HCT116 (cell line): ENCODE data around the gene CTIF. TPM values are rescaled to one million over a fixed set of nuclear protein-coding genes. Genes with fewer than 3 reads are reported as not detected.

Source experiments
- ATAC-seq: fragments of 200-7000 bp; cut with Tn5 transposase; 2 replicates; pipeline ENCODE4 v1.9.1; 2020; ENCODE audit warnings: mild to moderate bottlenecking, moderate library complexity
- BruUV-seq: library from RNA; stranded (reverse); fragments of 400-500 nt; replicated peaks from 2 replicates; lab custom pipeline; 2021; lab: Mats Ljungman, UMichigan
- CTCF ChIA-PET: fragments of 300-600 bp; sonication (Branson Sonifier 250); formaldehyde crosslinking; loops from one replicate; lab custom pipeline; 2021; ENCODE audit warnings: antibody characterized with exemption; lab: Charles Lee
- POLR2A ChIA-PET: fragments of 300-600, 350-600 bp; sonication (Branson Sonifier 250); formaldehyde crosslinking; loops from one replicate; lab custom pipeline; 2021; ENCODE audit warnings: antibody characterized with exemption; lab: Charles Lee
- RAD21 ChIA-PET, 2 experiments: fragments of 300-600 bp; sonication (Branson Sonifier 250); formaldehyde crosslinking; loops; one replicate each; lab custom pipeline; 2023; ENCODE audit warnings: low total read pairs in 2 of 2; ENCODE audit not compliant: uncharacterized antibody in 2 of 2, unreplicated experiment in 2 of 2, low non-redundant PET in 1 of 2; lab: Charles Lee
- DNase-seq: peaks from one replicate; pipeline ENCODE4 v3.0.0-alpha.2; 2010; ENCODE audit warnings: low read depth, low spot score
- H2AFZ ChIP-seq: fragments of 200-600 bp; shearing (Covaris generic), sonication (generic); 2 replicates; pipeline ENCODE4 v1.6.1; 2017; ENCODE audit warnings: low read depth, mixed run types, mixed read lengths, antibody characterized with exemption, low read length; ENCODE audit not compliant: poor library complexity, severe bottlenecking
- H3K27ac ChIP-seq: 2 replicates; pipeline ENCODE4 v1.5.1; 2012; ENCODE audit warnings: low read depth, low read length
- H3K27me3 ChIP-seq: fragments of 200-600 bp; sonication (generic); 2 replicates; pipeline ENCODE4 v1.6.1; 2016; ENCODE audit warnings: mixed run types, low read length, mixed read lengths; ENCODE audit not compliant: insufficient read depth
- H3K36me3 ChIP-seq, 2 experiments: fragments of 200-500 bp in 1 of 2; fragments of 200-600 bp in 1 of 2; sonication (Bioruptor generic) in 1 of 2; sonication (generic) in 1 of 2; 2 replicates each; pipeline versions ENCODE4 v1.5.1 to v1.6.1; 2014 to 2016; ENCODE audit warnings: low read length in 2 of 2, inconsistent platforms in 1 of 2, mixed read lengths in 1 of 2, mixed run types in 1 of 2; ENCODE audit not compliant: insufficient read depth in 2 of 2, control insufficient read depth in 1 of 2
- H3K4me1 ChIP-seq, 2 experiments: fragments of 200-600 bp in 1 of 2; sonication (generic) in 1 of 2; 2 replicates each; pipeline versions ENCODE4 v1.5.1 to v1.6.1; 2012 to 2017; ENCODE audit warnings: low read length in 2 of 2, inconsistent platforms in 1 of 2, mild to moderate bottlenecking in 1 of 2, mixed read lengths in 1 of 2, mixed run types in 1 of 2, moderate library complexity in 1 of 2; ENCODE audit not compliant: insufficient read depth in 2 of 2, control insufficient read depth in 1 of 2
- H3K4me2 ChIP-seq: fragments of 200-600 bp; sonication (generic); 2 replicates; pipeline ENCODE4 v1.6.1; 2017; ENCODE audit warnings: mixed run types, low read length, mixed read lengths
- H3K4me3 ChIP-seq, 2 experiments: fragments of 200-600 bp in 1 of 2; sonication (generic) in 1 of 2; replicated peaks in 1 of 2; 2 replicates each; pipeline ENCODE4 v1.5.1; 2011 to 2016; ENCODE audit warnings: low read length in 2 of 2, control low read depth in 1 of 2, low read depth in 1 of 2, mild to moderate bottlenecking in 1 of 2, mixed read lengths in 1 of 2, mixed run types in 1 of 2
- H3K79me2 ChIP-seq: fragments of 200-600 bp; sonication (generic); 2 replicates; pipeline ENCODE4 v1.6.1; 2017; ENCODE audit warnings: mild to moderate bottlenecking, mixed run types, low read length, moderate library complexity, mixed read lengths; ENCODE audit not compliant: insufficient read depth
- H3K9ac ChIP-seq: fragments of 200-600 bp; sonication (generic); 2 replicates; pipeline ENCODE4 v1.6.1; 2016; ENCODE audit warnings: low read length, mixed read lengths
- H3K9me2 ChIP-seq: fragments of 200-600 bp; sonication (generic), shearing (Covaris generic); 2 replicates; pipeline ENCODE4 v1.6.1; 2017; ENCODE audit warnings: mixed run types, mild to moderate bottlenecking, moderate library complexity; ENCODE audit not compliant: insufficient read depth
- H3K9me3 ChIP-seq, 2 experiments: fragments of 200-500 bp in 1 of 2; fragments of 200-600 bp in 1 of 2; sonication (Bioruptor generic) in 1 of 2; sonication (generic) in 1 of 2; 2 replicates each; pipeline ENCODE4 v1.6.1; 2014 to 2017; ENCODE audit warnings: low read length in 2 of 2, mixed read lengths in 2 of 2, inconsistent platforms in 1 of 2, low read depth in 1 of 2, mild to moderate bottlenecking in 1 of 2, mixed run types in 1 of 2, moderate library complexity in 1 of 2; ENCODE audit not compliant: control insufficient read depth in 1 of 2, insufficient read depth in 1 of 2
- H4K20me1 ChIP-seq: fragments of 200-600 bp; sonication (generic), shearing (Covaris generic); 2 replicates; pipeline ENCODE4 v1.6.1; 2017; ENCODE audit warnings: mixed run types, mild to moderate bottlenecking, moderate library complexity; ENCODE audit not compliant: insufficient read depth
- CBX3 ChIP-seq: IDR thresholded peaks from 2 replicates; pipeline ENCODE4 v1.6.1; 2012; ENCODE audit warnings: low read depth
- EGR1 ChIP-seq: IDR thresholded peaks from 2 replicates; pipeline ENCODE4 v1.6.1; 2012; ENCODE audit warnings: low read depth
- ELF1 ChIP-seq: IDR thresholded peaks from 2 replicates; pipeline ENCODE4 v1.6.1; 2012; ENCODE audit warnings: low read depth, borderline replicate concordance
- EZH2 ChIP-seq: fragments of 200-600 bp; sonication (generic); IDR thresholded peaks from 2 replicates; pipeline ENCODE4 v1.6.1; 2017; ENCODE audit warnings: antibody characterized with exemption, mixed run types
- FOSL1 ChIP-seq: IDR thresholded peaks from 2 replicates; pipeline ENCODE4 v1.6.1; 2012; ENCODE audit warnings: low read depth
- JUND ChIP-seq: IDR thresholded peaks from 2 replicates; pipeline ENCODE4 v1.6.1; 2012
- POLR2A ChIP-seq: IDR thresholded peaks from 2 replicates; pipeline ENCODE4 v1.7.0; 2011; ENCODE audit warnings: borderline replicate concordance; ENCODE audit not compliant: insufficient read depth, insufficient read length; ENCODE audit errors: extremely low read depth
- RAD21 ChIP-seq: IDR thresholded peaks from 2 replicates; pipeline ENCODE4 v1.6.1; 2012; ENCODE audit warnings: low read depth, mild to moderate bottlenecking
- REST ChIP-seq: IDR thresholded peaks from 2 replicates; pipeline ENCODE4 v1.6.1; 2012; ENCODE audit warnings: low read depth
- SP1 ChIP-seq: IDR thresholded peaks from 2 replicates; pipeline ENCODE4 v1.6.1; 2012; ENCODE audit warnings: low read depth
- TCF7L2 ChIP-seq: IDR thresholded peaks from 2 replicates; pipeline ENCODE4 v1.7.0; 2011; ENCODE audit warnings: borderline replicate concordance, inconsistent platforms; ENCODE audit not compliant: insufficient read depth, insufficient read length; ENCODE audit errors: extremely low read depth
- YY1 ChIP-seq: IDR thresholded peaks from 2 replicates; pipeline ENCODE4 v1.6.1; 2011; ENCODE audit warnings: low read length, low read depth, moderate library complexity, mild to moderate bottlenecking; ENCODE audit not compliant: insufficient replicate concordance; ENCODE audit errors: extremely low read depth
- ZFX ChIP-seq: fragments of 450-650 bp; IDR thresholded peaks from 2 replicates; pipeline ENCODE4 v1.6.1; 2017
- intact Hi-C: fragments of 100-400 bp; cut with micrococcal nuclease; formaldehyde crosslinking; loops from 2 replicates; pipeline ENCODE4 v1.10.0; 2022
- total RNA-seq: library from RNA; stranded (reverse); gene quantifications from one replicate; pipeline ENCODE4 v1.2.1, GENCODE V29; 2021; ENCODE audit not compliant: unreplicated experiment
- TF ChIP-seq, protein P1 (sequence below): IDR thresholded peaks from 2 replicates; pipeline ENCODE4 v1.6.1; 2012
- TF ChIP-seq, protein P2 (sequence below): IDR thresholded peaks from 2 replicates; pipeline ENCODE4 v1.6.1; 2011; ENCODE audit warnings: mild to moderate bottlenecking, low read length, moderate library complexity; ENCODE audit not compliant: insufficient replicate concordance; ENCODE audit errors: extremely low read depth

The CTIF gene
- total RNA-seq, 1 experiment from 2014 or later: 19.7 TPM

- no peak for ATAC-seq
- Histone ChIP-seq H3K4me3 (no peak overlapping the region), H3K79me2 (no peaks in the 10 kb centered on the region), H4K20me1 (no peaks in the 10 kb centered on the region), H3K36me3 (no peaks in the 10 kb centered on the region), H3K4me2 (no peak overlapping the region), H3K9ac (no peak overlapping the region), H3K9me2 (no peaks in the 10 kb centered on the region), H3K27me3 (no peaks in the 10 kb centered on the region), H3K27ac (no peak overlapping the region), H2AFZ (no peak overlapping the region), H3K9me3 (no peaks in the 10 kb centered on the region), H3K4me1 (peaks cover 0 to 4% of the 10 kb centered on the region in 2 experiments; a peak in 1 of 4 replicates)
- no peak for DNase-seq
- intact Hi-C loops: no loop called here
- no TSS peak for BruUV-seq
- TF ChIP-seq TCF7L2: no peak
- TF ChIP-seq, protein P1, sequence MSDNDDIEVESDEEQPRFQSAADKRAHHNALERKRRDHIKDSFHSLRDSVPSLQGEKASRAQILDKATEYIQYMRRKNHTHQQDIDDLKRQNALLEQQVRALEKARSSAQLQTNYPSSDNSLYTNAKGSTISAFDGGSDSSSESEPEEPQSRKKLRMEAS: no peak
- no peak for TF ChIP-seq FOSL1
- TF ChIP-seq ZFX: no peak
- TF ChIP-seq ELF1: no peak
- ChIA-PET POLR2A (no interaction called here), RAD21 (no interaction called here), CTCF (no interaction called here)
Measured at GRCh38 chr18:48695671-48696070, 156.8 kb downstream of the CTIF start.

DNA sequence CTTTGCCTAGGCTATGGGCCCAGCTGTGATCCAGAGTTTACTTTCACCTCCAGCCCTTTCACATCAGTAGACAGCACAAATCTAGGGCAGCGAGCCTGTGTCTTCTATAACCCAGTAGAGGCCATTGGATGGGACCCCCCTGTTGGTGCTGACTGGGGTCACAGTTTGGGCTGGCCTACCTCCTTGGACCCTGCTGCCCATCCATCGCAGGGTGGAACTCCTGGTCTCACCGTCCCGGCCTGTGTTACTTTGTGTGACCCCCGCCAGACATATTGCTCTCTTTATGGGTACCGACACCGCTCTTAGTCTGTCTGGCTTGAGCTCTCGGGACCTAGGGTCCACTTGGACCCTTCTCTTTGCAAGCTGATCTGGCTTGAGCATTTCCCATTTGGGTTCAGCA lies 157.4 kb downstream of the CTIF start:
- Histone ChIP-seq H3K9me3 (no peaks in the 10 kb centered on the region), H3K79me2 (no peaks in the 10 kb centered on the region), H3K9me2 (no peaks in the 10 kb centered on the region), H3K4me2 (no peak overlapping the region), H3K9ac (no peak overlapping the region), H3K36me3 (no peaks in the 10 kb centered on the region), H2AFZ (no peak overlapping the region), H3K27me3 (no peaks in the 10 kb centered on the region), H3K27ac (no peak overlapping the region), H3K4me3 (no peak overlapping the region), H4K20me1 (no peaks in the 10 kb centered on the region), H3K4me1 (peaks cover 0 to 4% of the 10 kb centered on the region in 2 experiments; a peak in 1 of 4 replicates)
- RAD21 ChIA-PET: no interaction called here
- no TSS peak for BruUV-seq
- ATAC-seq (no peak), DNase-seq (no peak)
- POLR2A ChIA-PET: no interaction called here
- intact Hi-C loops: no loop called here
- CTCF ChIA-PET: no interaction called here
- no peak for TF ChIP-seq EGR1
- TF ChIP-seq SP1: no peak
- no peak for TF ChIP-seq RAD21
- TF ChIP-seq, protein P2, sequence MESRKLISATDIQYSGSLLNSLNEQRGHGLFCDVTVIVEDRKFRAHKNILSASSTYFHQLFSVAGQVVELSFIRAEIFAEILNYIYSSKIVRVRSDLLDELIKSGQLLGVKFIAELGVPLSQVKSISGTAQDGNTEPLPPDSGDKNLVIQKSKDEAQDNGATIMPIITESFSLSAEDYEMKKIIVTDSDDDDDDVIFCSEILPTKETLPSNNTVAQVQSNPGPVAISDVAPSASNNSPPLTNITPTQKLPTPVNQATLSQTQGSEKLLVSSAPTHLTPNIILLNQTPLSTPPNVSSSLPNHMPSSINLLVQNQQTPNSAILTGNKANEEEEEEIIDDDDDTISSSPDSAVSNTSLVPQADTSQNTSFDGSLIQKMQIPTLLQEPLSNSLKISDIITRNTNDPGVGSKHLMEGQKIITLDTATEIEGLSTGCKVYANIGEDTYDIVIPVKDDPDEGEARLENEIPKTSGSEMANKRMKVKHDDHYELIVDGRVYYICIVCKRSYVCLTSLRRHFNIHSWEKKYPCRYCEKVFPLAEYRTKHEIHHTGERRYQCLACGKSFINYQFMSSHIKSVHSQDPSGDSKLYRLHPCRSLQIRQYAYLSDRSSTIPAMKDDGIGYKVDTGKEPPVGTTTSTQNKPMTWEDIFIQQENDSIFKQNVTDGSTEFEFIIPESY: no peak
- no peak for TF ChIP-seq ZFX
- TF ChIP-seq EZH2: no peak
- TF ChIP-seq JUND: no peak
- no peak for TF ChIP-seq POLR2A
- TF ChIP-seq REST: no peak
- TF ChIP-seq CBX3: no peak
- no peak for TF ChIP-seq TCF7L2
- TF ChIP-seq, protein P1: no peak
- no peak for TF ChIP-seq YY1
